Fibroblast of villous mesenchyme (primary cell): ENCODE measurements around the gene SPDYE4. TPM values are rescaled to one million over a fixed set of nuclear protein-coding genes. Genes with fewer than 3 reads are reported as not detected.

ENCODE experiments used
- DNase-seq: peaks from one replicate; pipeline ENCODE4 v3.0.0-alpha.2; 2010; ENCODE audit warnings: low read depth
- H3K4me3 ChIP-seq: 2 replicates; pipeline ENCODE4 v1.5.1; 2011; ENCODE audit warnings: low read depth, mild to moderate bottlenecking, low read length
- CTCF ChIP-seq: IDR thresholded peaks from 2 replicates; pipeline ENCODE4 v1.5.1; 2012; ENCODE audit warnings: low read depth, mild to moderate bottlenecking, low read length; ENCODE audit not compliant: insufficient read depth
- total RNA-seq: library from RNA; depleted of rRNA; stranded (reverse); fragments of >200 nt; gene quantifications from 2 replicates; pipeline ENCODE4 v1.2.3, GENCODE V29; 2012

Gene SPDYE4
- total RNA-seq, 1 donor = not detected

GRCh38 chr17:8749616-8750015, 8.7 kb downstream of the SPDYE4 start:
- no peak for DNase-seq
- no peak overlapping the region for H3K4me3 ChIP-seq
- TF ChIP-seq CTCF = no peak

- no peak for DNase-seq
- H3K4me3 ChIP-seq = no peak overlapping the region
- no peak for TF ChIP-seq CTCF
Measured at GRCh38 chr17:8747742-8748141, 10.6 kb downstream of the SPDYE4 start.

- peak overlapping the region; percentile 64 for H3K4me3 ChIP-seq
- no peak for TF ChIP-seq CTCF
- no peak for DNase-seq
Measured at GRCh38 chr17:8746501-8747236, 11.7 kb downstream of the SPDYE4 start.

DNA sequence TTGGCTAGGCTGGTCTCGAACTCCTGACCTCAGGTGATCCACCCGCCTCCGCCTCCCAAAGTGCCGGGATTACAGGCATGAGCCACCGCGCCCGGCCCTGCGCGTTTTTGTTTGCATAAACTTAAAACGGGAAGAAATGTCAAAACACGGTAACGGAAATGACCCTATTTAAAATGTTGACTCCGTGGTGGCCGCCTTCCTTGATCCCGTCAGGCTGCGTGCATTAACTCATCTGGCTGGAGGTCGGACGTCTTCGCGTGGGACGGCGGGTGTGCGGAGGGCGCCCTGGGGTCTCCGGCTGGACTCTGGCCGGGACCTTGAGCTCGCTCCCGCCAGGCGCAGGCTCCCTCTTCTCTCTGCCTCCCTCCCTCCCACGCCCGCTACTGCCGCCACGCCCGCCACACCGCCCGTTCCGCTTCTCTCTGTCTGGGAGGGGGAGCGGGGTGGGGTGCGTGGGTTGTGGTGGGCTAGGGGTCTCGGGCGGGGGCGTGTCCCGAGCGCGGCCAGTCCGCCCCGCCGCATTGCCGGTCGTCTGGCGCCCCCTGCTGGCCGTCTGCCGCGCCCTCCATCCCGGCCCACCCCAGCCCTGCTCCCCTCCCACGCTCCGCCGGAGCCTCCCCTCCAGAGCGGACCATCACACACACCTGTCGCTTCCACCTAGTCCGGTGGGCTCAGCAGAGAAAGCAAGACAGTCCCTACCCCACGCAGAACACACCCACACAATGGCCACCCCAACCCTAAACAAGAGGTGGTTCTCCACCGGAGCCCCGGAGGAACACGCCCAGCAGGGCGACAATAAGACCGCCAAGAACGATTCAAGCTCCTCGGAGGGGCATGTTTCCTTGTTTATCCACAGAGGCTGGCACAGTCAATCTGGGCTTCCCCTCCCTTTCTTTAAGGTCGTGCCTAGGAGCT, 12.5 kb downstream of the SPDYE4 start:
- peak overlapping the region; percentile 64 for H3K4me3 ChIP-seq
- peak; percentile 71 for TF ChIP-seq CTCF
- peak; percentile 60 for DNase-seq

GRCh38 chr17:8744086-8744785, 14.1 kb downstream of the SPDYE4 start:
- H3K4me3 ChIP-seq = no peak overlapping the region
- TF ChIP-seq CTCF = no peak
- no peak for DNase-seq

- DNase-seq = no peak
- H3K4me3 ChIP-seq = no peak overlapping the region
- TF ChIP-seq CTCF = no peak
Measured at GRCh38 chr17:8742819-8743218, 15.5 kb downstream of the SPDYE4 start.
